HG03139 (cell line): ENCODE results near the gene HMCN2.
"Not testable (repeated sequence)": the region's sequence is repeated elsewhere in the genome, so short reads cannot be mapped to it uniquely, and the experiment has no call there.

Source experiments
- ATAC-seq: cut with Tn5 transposase; IDR thresholded peaks from one replicate; pipeline ENCODE4 v1.9.1; 2021; ENCODE audit not compliant: unreplicated experiment

HMCN2 gene

DNA sequence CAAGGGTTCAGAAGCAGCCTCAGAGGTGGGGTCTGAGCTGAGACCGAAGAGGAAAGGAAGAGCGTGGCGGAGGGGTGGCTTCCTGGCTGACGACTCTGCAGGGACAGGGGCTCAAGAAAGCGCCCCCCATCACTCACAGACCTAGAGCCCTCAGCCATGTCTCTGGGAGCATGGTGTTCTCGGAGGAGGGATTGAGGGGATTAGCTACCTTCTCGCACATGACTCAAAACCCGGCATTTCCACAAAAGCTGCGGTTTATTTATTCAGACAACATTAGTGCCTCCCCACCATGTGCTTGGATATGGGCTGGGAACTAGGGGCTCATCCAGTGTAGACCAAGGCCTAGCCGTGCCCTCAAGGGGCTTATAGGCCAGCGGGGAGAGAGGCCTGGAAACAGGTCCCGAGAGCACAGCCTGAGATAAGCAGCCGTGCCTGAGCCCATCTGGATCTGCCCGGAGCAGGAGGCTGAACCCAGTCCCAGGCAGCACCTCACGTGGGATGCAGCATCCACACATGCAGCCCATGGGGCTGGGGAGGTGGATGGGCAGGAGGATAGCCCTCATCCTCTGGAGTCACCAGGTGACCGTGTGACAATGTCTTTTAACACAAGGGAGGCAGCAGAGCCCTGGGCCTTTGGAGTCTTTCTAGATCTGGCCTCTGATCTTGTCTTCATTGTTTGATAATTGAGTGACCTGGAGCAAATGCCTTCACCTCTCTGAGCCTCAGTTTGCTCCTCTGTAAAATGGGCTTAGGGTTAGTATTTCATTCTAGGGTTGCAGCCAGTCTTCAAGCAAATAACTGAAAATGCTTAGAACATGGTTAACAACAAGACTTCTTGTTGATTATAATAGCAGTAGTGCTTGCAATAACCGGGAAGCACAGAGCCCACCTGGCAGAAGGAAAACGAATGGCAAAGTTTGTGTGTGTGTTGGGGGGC, 878 bp upstream of the HMCN2 start:
- no peak for ATAC-seq

DNA sequence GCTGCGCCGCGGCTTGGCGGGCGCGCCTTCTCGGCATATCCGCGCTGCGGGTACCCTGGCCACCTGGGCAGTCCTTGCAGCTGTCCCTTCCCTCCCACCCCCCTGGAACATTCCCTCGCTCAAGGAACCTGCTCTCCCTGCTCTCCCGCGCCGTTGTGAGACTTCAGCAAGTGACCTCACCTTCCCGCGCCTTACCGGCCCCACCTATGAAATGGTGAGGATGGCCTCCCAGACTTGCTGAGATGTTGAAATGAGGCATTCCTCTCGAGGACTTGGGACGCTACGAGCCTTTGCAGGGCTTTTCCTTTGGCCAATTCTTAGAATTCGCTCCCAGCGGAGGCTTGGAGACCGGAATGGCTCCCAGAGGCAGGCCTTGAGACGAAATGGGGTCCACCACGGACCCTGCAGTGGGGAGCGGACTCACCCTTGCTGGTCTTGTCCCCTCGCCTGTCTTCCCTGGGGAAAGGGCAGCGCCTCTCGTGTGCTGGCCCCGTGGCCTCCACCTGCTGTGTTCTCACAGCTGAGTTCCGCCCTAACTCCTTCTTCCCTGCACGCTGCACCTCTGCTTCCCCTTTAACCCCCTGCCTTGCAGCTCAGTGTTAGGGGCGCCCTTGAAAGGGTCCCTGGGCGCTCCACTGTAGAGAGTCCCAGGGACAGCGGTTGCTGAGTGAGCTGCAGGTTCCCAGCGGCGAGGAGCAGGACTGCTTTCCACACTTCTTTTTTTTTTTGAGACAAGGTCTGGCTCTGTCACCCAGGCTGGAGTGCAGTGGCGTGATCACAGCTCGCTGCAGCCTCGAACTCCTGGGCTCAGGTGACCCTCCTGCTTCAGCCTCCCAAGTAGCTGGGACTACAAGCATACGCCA, 907 bp downstream of the HMCN2 start:
- no peak for ATAC-seq

DNA sequence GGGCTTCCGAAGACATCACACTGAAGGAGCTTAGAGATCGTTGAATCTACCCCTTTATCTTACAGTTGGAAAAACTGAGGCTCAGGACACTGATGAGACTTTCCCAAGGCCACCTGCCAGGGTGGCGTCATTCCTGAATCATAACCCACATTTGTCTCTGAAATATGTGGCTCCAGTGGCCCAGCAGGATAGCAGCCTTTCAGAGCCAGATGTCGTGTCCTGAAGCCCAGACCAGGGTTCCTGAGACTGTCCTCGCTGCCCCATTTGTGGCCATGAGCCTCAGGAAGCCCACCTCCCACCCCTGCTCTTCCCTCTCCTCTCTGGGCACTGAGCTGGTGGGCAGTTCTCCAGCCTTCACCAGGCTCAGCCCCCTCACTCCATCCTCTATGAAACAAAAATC, 2.4 kb downstream of the HMCN2 start:
- ATAC-seq, result no peak

DNA sequence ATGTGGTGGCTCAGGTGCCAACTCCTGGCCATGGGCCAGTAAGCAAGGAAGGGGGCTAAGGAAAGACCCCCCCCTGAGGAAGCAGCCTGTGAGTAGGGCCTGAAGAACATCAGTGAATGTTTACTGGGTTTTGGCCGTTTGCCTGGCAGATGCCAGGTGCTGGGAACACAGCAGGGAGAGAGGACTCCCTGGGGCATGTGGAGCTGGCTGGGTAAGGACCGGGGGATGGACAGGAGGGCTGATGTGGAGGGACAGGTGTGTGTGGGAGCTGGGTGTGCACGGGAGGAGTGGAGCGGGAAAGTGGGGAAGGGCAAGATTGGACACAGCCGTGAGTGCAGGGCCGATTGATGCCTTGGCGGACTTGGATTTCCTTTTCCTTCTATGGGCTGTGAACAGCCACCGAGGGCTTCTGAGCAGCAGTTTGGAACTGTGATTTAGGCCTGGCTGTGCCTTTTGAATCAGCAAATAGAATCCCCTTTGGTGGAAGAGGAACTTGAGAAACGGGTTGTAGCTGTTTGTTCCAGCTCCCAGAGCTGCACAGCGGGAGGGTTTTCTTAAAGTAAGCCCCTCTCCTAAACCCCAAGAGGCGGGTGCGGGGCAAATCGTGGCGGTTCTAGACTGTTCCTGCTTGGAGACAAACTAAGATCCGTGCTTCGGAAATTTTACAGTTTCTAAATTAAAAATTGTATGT, 3.1 kb downstream of the HMCN2 start:
- no peak for ATAC-seq

DNA sequence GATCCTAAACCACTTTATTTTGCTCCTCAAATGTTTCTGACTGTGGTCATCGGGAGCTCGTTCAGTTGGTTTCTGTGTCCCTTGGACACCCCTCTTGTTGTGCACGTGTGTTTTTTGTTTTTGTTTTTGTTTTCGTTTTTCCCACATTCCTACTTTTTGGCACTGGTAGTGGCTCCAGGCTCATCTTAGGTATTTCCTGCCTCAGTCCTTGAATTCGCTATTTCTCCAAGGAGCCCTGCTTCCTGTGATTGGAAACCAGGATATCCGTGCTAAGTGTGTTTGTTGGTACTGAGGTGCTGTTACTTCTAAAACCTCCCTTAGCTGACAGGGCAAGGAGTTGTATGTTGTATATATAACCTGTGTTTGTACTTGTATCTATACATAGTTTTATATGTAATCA, 5.9 kb downstream of the HMCN2 start:
- no peak for ATAC-seq

DNA sequence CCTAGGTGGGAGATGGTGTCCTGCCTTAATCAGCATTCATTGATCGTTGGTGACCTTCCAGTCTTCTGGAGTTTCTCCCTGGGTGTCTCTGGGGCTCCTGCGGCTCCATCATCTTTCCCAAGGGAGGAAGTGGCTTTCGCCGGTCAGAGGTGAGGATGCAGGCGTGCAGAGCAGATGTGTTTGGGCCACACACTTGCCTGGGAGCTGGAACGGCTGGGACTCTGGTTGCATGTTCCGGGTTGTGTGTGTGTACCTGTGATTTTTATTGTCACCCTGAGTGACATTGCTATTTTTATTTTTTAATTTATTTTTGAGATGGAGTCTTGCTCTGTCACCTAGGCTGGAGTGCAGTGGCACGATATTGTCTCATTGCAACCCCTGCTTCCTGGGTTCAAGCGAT, 9.6 kb downstream of the HMCN2 start:
- ATAC-seq, result no peak

DNA sequence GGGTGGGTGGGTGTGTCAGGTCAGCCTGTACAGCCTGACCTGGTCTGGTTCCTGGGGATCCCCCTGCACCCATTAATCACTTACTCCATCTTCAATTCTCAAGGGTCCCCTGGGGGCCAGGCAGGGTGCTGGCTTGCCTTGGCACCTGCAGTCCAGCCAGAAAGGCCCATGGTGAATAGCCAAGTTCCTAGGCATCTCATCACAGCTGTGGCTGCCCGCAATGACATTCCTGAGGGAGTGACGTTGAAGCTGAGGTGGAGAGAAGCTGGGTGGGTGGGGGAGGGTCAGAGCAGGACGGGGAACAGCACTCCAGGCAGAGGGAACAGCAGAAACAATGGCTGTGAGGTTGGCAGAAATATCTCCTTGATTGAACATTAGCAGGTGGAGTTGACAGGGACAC, 10.6 kb downstream of the HMCN2 start:
- no peak for ATAC-seq

DNA sequence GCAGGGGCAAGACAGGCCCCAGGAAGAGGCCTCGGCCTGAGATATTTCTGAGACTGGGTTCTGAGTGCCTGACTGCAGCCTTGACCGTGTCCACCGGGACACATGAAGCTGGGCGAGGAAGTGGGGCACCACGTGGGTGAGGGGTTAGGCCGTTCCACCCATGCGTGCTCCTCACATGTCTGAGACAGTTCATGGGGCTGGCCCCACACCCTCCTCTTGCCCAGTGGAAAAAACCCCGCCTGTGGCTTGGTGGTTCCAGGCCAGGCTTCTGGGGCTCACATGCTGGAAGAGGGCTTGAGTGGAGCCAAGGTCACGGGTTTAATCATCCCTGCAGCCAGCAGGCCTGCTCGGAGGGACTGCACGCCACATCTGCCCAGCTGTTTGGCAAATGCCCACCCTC, 11.4 kb downstream of the HMCN2 start:
- no peak for ATAC-seq

DNA sequence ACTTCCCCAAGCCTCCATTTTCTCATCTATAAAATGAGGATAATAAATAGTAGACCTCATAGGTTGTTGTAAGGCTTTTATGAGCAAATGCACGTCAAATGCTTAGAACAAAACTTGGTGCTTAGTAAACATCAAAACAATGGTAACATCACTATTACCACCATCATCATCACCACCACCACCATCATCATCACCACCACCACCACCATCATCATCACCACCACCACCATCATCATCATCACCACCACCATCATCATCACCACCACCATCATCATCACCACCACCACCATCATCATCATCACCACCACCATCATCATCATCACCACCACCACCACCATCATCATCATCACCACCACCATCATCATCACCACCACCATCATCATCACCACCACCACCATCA, 12.0 kb downstream of the HMCN2 start:
- not testable (repeated sequence) for ATAC-seq

DNA sequence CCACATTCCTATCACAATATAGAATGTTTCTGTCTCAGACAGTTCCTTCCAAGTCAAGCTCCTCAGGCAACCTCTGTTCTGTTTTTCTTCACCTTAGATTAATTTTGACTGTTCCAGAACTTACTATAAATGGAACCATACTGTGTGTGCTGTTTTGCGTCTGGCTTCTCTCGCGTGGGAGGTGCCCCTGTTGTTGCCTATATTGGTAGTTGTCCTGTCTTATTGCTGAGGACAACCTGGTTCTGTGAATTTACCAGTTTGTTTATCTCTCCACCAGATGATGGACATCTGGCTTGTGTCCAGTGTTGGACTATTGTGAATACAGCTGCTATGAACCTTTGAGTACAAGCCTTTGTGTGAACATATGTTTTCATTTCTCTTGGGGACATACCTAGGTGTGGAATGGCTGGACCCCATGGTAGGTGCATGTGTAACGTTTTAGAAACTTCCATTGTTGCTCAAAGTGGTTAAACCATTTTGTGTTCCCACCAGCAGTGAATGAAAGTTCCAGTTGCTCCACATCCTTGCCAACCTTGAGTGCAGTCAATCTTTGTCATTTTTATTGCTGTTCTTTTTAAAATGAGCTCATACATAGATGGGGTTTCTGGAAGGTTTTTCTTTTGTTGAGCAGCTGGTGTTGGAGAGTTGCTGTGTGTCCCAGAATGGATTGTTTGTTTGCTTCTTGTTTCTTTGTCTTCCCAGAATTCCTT, 18.1 kb downstream of the HMCN2 start:
- no peak for ATAC-seq

DNA sequence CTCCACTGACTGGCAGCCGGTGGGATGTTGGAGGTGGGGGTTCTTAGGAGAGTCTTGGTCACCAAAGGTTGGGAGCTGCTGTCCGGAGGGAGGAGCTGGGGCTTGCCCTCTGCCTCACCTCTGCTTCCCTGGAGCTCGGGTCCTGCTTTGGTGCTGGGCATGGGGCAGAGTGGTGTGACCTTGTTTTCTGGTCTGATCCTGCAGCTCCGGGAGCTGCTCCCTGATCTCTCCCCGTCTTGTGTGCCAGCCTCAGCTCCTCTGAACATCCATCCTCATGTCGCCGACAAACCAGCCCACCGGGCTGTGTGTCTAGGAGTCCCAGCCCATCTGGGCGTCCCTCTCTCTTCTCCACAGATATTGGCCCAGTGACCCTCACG, 18.7 kb downstream of the HMCN2 start:
- ATAC-seq, result no peak

DNA sequence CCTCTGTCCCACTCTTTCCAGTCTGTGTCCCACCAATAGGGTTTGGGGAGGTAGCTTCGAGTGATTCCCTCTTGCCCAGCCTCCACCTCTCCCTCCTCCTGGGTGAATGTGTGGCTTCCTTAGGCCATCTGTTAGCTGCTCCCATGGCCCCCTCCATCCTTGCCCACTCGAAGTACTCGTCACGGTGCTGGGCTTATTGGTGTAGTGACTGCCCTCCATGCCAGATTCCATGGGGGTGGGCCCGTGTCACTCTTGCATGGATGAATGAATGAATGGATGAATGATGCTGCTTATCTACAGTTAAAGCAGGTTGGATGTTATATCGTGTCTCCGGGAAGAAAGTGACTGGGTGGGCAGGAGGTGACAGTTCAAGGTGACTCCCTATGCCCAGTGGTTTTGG, 19.1 kb downstream of the HMCN2 start:
- ATAC-seq, result no peak

DNA sequence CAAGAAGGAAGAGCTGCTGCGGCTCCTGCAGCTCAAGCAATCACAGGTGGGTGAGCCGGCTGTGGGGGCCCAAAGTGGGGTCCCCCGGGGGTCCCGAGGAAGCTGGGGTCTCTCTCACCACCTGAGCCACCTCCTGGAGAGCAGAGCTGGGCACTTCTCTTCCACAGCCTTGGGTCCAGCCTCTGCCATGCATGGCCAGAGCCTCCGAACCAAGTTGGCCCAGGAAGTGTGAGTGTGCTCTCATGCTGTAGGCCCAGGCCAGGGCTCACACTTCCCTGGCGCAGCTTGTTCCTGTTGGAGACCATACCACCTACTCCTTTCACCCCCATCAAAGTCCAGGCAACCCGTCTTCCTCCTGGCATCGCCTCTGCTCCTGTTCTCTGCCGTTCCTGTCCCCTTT, 19.7 kb downstream of the HMCN2 start:
- ATAC-seq, result no peak

DNA sequence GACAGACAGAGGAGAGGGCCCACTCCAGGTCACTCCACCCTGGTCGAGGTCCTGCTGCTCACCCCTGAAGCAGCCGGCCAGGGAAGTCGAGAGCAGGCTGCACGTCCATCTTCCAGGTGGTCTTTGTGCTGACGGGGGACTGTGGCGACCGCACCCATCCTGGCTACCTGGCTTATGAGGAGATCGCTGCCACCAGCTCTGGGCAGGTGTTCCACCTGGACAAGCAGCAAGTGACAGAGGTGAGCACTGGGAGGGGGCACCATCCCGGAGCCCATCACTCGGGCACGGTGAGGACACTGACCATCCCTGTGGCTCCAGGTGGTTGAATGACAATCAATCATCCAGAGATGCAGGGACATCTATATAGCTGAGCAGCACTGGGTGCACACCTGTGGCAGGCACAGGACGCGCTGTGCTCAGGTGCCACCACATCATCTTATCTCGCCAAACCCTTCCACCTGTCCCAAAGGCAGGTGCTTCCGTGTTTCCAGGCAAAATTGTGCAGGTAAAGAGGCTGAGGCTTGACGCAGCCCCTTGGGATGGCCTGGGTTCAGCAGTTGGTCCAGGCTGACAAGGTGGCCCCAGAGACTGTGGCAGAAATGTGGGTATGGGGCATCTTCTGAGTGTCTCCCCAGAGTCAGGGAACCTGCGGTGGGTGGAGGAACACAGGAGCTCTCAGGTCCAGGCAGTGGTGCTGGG, 20.7 kb downstream of the HMCN2 start:
- no peak for ATAC-seq

DNA sequence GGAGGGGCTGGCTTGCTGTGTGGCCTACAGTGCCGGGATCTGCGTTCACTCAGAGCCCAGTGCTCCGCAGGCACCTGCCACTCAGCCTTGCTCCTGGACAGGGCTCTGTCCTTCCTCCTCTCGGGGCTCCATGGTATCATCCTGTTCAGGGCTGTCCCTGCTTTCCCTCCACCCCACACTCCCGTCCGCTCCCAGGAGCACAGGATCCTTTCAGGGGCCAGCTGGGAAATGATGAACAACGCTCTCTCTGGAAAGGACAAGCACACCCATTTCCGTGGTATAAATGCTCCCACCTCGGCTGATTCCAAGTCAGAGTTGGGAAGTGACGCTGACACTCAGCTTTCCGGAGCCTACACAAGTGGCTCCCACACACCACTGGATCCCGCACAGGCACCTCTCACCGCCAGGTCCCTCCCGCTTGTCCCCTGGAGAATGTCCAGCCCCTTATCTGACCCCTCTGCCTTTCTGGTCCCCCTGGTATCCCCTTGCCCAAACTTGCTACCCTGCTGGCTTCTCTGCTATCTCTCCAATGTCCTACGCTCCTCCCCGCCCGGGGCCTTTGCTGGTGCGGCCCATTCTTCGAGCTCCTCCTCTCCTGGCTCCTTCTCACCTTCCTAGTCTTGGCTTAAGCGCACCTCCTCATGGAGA, 21.3 kb downstream of the HMCN2 start:
- no peak for ATAC-seq

DNA sequence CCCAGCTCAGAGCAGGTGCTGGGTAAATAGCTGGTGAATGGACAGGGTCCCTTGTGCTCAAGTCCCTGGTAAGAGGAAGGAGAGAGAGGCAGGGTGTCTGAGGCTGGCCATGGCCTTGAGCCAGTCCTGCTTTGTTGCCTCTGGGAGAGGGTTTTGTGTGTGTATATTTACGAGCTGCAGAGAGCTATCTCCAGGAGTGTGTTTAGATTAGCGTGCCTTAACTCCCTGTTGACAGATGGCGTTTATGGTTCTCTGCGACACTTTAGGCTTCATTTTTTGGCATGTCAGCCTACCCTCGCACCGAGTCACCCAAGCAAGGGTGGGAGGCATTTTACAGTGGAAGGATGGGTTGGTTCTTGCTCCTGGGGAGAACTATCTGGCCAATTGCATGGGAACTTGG, 22.2 kb downstream of the HMCN2 start:
- no peak for ATAC-seq

DNA sequence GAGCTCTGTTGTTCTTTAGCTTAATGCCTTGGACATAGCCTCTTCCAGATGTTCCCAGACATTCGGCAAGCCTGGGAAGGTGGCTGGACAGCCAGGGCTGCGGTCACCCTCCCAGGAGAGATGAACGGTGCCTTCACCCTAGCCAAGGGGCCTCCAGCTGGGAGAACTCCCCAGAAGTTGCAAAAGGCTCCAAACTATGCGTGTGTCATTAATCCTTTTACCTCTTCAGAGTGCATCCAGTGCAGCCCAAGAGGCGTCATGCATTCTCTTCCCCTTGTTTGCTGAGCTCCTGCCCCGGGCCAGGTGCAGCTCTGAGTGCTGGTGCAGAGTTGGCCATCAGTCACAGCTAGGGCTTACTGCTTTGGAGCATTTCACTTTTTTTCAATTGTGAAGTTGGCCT, 22.8 kb downstream of the HMCN2 start:
- no peak for ATAC-seq

DNA sequence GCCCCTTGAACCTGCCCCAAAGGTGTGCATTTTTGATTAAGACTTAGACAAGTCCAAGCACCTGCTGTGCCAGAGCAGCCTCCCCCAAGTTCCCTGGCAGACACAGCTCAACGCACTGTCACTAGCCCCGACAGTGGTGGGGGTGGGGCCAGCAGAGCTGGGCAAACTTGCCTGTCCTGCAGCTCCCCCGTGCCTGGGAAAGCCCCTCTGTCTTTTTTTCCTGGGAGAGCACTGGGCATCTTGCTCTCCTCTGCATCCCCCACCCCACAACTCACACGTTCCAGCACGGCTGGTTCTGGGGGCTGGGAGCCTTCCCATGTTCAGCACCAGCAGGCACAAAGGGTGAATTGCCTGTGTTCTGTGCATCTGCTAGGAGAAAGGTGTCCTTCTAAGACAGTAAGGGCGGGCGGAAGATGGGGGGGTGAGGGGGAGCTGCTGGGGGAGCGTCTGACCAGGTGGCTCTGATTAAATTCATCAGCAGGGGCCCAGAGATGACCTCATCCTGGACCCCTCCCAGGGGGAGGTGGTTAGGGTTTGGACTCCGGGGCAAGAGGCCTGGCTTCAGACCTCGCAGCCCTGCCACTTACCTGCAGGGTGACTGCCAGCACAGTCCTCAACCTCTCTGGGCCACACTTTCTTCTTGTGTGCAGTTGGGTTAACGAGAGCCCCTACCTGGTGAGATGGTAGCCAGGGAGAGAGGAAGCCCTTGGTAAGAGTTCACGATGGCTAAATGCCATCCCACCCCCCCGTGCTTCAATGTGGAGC, 23.5 kb downstream of the HMCN2 start:
- no peak for ATAC-seq

DNA sequence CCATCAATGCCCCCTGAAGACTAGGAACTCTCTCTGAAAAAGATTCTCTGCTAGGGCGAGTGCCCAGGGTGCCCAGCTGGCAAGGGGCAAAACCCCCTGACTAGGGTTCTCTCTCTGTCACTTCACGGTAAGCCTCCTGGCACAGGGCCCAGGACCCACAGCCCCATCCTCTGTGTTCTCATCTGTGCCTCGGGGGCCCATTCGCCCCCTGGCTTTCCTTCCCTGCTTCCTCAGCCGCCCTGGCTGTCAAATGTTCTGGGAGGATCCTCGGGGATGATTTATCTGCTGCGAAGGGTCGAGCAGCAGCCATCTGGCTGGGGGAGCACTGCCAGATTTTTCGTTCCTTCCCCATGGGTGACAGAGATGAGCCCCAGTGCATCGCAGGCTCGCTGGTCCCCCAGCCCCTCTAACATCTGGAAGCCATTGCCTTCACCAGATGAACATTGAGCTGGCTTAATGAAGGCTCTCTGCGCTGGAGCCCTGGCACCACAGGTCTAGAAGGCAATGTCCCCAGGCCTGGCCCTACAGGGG, 24.2 kb downstream of the HMCN2 start:
- ATAC-seq, result no peak
